MM.1S (cell line): Measurements from ENCODE around the gene OR6K6.

Experiments
- DNase-seq: peaks from one replicate; pipeline ENCODE4 v3.0.0-alpha.2; 2015
- H2AFZ ChIP-seq: fragments of 300-600 bp; sonication (generic); 2 replicates; pipeline ENCODE4 v1.6.0; 2016; ENCODE audit warnings: antibody characterized with exemption, low read length
- H3F3A ChIP-seq: fragments of 300-600 bp; sonication (generic); 2 replicates; pipeline ENCODE4 v1.6.1; 2016; ENCODE audit warnings: mild to moderate bottlenecking, antibody characterized with exemption, low read length, moderate library complexity, mixed read lengths; ENCODE audit not compliant: insufficient read depth
- H3K27ac ChIP-seq: fragments of 300-600 bp; sonication (generic); 2 replicates; pipeline ENCODE4 v1.5.1; 2016; ENCODE audit warnings: mild to moderate bottlenecking, low read length
- H3K27me3 ChIP-seq: fragments of 300-600 bp; sonication (generic); replicated peaks from 2 replicates; pipeline ENCODE4 v1.6.0; 2016; ENCODE audit warnings: low read length; ENCODE audit not compliant: insufficient read depth
- H3K36me3 ChIP-seq: fragments of 300-600 bp; sonication (generic); replicated peaks from 2 replicates; pipeline ENCODE4 v1.6.1; 2016; ENCODE audit warnings: mild to moderate bottlenecking, low read length, mixed read lengths; ENCODE audit not compliant: insufficient read depth
- H3K4me1 ChIP-seq: fragments of 300-600 bp; sonication (generic); 2 replicates; pipeline ENCODE4 v1.6.1; 2016; ENCODE audit warnings: low read length, mixed read lengths
- H3K4me2 ChIP-seq: fragments of 300-600 bp; sonication (generic); 2 replicates; pipeline ENCODE4 v1.6.0; 2016; ENCODE audit warnings: low read depth, low read length
- H3K4me3 ChIP-seq: fragments of 300-600 bp; sonication (generic); 2 replicates; pipeline ENCODE4 v1.5.1; 2016; ENCODE audit warnings: low read length, mixed read lengths
- H3K79me2 ChIP-seq: fragments of 300-600 bp; sonication (generic); 2 replicates; pipeline ENCODE4 v1.6.1; 2016; ENCODE audit warnings: mixed run types, low read length, mixed read lengths
- H3K9ac ChIP-seq: fragments of 300-600 bp; sonication (generic); 2 replicates; pipeline ENCODE4 v1.6.1; 2016; ENCODE audit warnings: low read length, mixed read lengths
- H3K9me2 ChIP-seq: fragments of 300-600 bp; sonication (generic); replicated peaks from 2 replicates; pipeline ENCODE4 v1.6.1; 2016; ENCODE audit warnings: mild to moderate bottlenecking, low read length, mixed read lengths; ENCODE audit not compliant: insufficient read depth
- H3K9me3 ChIP-seq: fragments of 300-600 bp; sonication (generic); replicated peaks from 2 replicates; pipeline ENCODE4 v1.6.1; 2016; ENCODE audit warnings: mild to moderate bottlenecking, low read length, mixed read lengths; ENCODE audit not compliant: insufficient read depth
- H4K20me1 ChIP-seq: fragments of 300-600 bp; sonication (generic); 2 replicates; pipeline ENCODE4 v1.6.1; 2016; ENCODE audit warnings: mild to moderate bottlenecking, low read length, moderate library complexity, mixed read lengths; ENCODE audit not compliant: insufficient read depth
- CTCF ChIP-seq: fragments of 300-600 bp; sonication (generic); IDR thresholded peaks from 2 replicates; pipeline ENCODE4 v1.5.1; 2016; ENCODE audit warnings: antibody characterized with exemption, low read length, mixed read lengths
- EZH2 ChIP-seq: fragments of 300-600 bp; sonication (generic); optimal IDR thresholded peaks from 2 replicates; pipeline ENCODE3; 2017; ENCODE audit warnings: low read depth, mild to moderate bottlenecking, antibody characterized with exemption, low read length, mixed read lengths
- EZH2phosphoT487 ChIP-seq: fragments of 300-600 bp; sonication (generic); IDR thresholded peaks from 2 replicates; pipeline ENCODE4 v1.6.1; 2018; ENCODE audit warnings: antibody characterized with exemption, low read length

The OR6K6 gene

GRCh38 chr1:158730453-158730852 lies 24.1 kb upstream of the OR6K6 start:
- Histone ChIP-seq H3K79me2 (no peaks in the 10 kb centered on the region), H3K27ac (no peak overlapping the region), H3K27me3 (no peaks in the 10 kb centered on the region), H3K36me3 (no peaks in the 10 kb centered on the region), H3K9me2 (0 out of 2 replicates have a peak, but pooled peaks cover 3% of the 10 kb centered on the region), H3K4me2 (peak overlapping the region; percentile 12), H2AFZ (no peak overlapping the region), H3K4me3 (no peak overlapping the region), H3K9me3 (no peaks in the 10 kb centered on the region), H3K4me1 (0 out of 2 replicates have a peak, but pooled peaks cover 4% of the 10 kb centered on the region), H3K9ac (no peak overlapping the region), H4K20me1 (no peaks in the 10 kb centered on the region), H3F3A (no peaks in the 10 kb centered on the region)
- DNase-seq: no peak
- no peak for TF ChIP-seq EZH2phosphoT487

- H3K4me1 ChIP-seq: 0 out of 2 replicates have a peak, but pooled peaks cover 4% of the 10 kb centered on the region
- no peak for TF ChIP-seq EZH2phosphoT487
- H3K4me3 ChIP-seq: no peak overlapping the region
- DNase-seq: no peak
- H3K9ac ChIP-seq: no peak overlapping the region
- no peaks in the 10 kb centered on the region for H4K20me1 ChIP-seq
- no peaks in the 10 kb centered on the region for H3K27me3 ChIP-seq
- H3K79me2 ChIP-seq: no peaks in the 10 kb centered on the region
- no peaks in the 10 kb centered on the region for H3K36me3 ChIP-seq
- no peak overlapping the region for H3K4me2 ChIP-seq
- no peaks in the 10 kb centered on the region for H3K9me3 ChIP-seq
- no peaks in the 10 kb centered on the region for H3F3A ChIP-seq
- no peak overlapping the region for H2AFZ ChIP-seq
- H3K9me2 ChIP-seq: 0 out of 2 replicates have a peak, but pooled peaks cover 3% of the 10 kb centered on the region
- H3K27ac ChIP-seq: no peak overlapping the region
Measured at GRCh38 chr1:158731707-158732106, 22.8 kb upstream of the OR6K6 start.

- H3K79me2 ChIP-seq: no peaks in the 10 kb centered on the region
- no peak for DNase-seq
- H3K4me2 ChIP-seq: no peak overlapping the region
Measured at GRCh38 chr1:158732524-158732923, 22.0 kb upstream of the OR6K6 start.

GRCh38 chr1:158735848-158736247 lies 18.7 kb upstream of the OR6K6 start:
- no peaks in the 10 kb centered on the region for H3K9me3 ChIP-seq
- no peak overlapping the region for H2AFZ ChIP-seq
- no peaks in the 10 kb centered on the region for H3K79me2 ChIP-seq
- no peaks in the 10 kb centered on the region for H4K20me1 ChIP-seq
- 0 out of 2 replicates have a peak, but pooled peaks cover 3% of the 10 kb centered on the region for H3K9me2 ChIP-seq
- no peak overlapping the region for H3K9ac ChIP-seq
- TF ChIP-seq EZH2phosphoT487 (no peak), EZH2 (no peak), CTCF (no peak)
- H3K36me3 ChIP-seq: no peaks in the 10 kb centered on the region
- no peaks in the 10 kb centered on the region for H3K27me3 ChIP-seq
- no peak overlapping the region for H3K4me3 ChIP-seq
- H3K4me2 ChIP-seq: no peak overlapping the region
- H3F3A ChIP-seq: no peaks in the 10 kb centered on the region
- H3K27ac ChIP-seq: no peak overlapping the region
- DNase-seq: no peak
- H3K4me1 ChIP-seq: no peaks in the 10 kb centered on the region

More at GRCh38 chr1:158732524-158732923, 22.0 kb upstream of the OR6K6 start:
- Histone ChIP-seq H3K27ac (no peak overlapping the region), H3K4me3 (no peak overlapping the region), H3K4me1 (0 out of 2 replicates have a peak, but pooled peaks cover 4% of the 10 kb centered on the region), H3K9me2 (0 out of 2 replicates have a peak, but pooled peaks cover 3% of the 10 kb centered on the region), H3K9me3 (no peaks in the 10 kb centered on the region), H3K27me3 (no peaks in the 10 kb centered on the region), H3F3A (no peaks in the 10 kb centered on the region), H3K9ac (no peak overlapping the region), H2AFZ (no peak overlapping the region), H3K36me3 (no peaks in the 10 kb centered on the region), H4K20me1 (no peaks in the 10 kb centered on the region)
- TF ChIP-seq EZH2 (no peak), CTCF (no peak), EZH2phosphoT487 (no peak)
